Smooth muscle cell (in vitro differentiated cells): ENCODE measurements around the gene TKFC. TPM values are rescaled to one million over a fixed set of nuclear protein-coding genes. Genes with fewer than 3 reads are reported as not detected.

Experiments
- DNase-seq: peaks from one replicate; lab custom pipeline; 2025; ENCODE audit not compliant: unreplicated experiment; lab: John Stamatoyannopoulos, UW
- H2AFZ ChIP-seq: fragments of 200-600 bp; sonication (generic); 2 replicates; pipeline ENCODE4 v1.6.0; 2016; ENCODE audit warnings: antibody characterized with exemption, low read depth, mild to moderate bottlenecking
- H3F3A ChIP-seq: fragments of 200-600 bp; sonication (generic); 2 replicates; pipeline ENCODE4 v1.6.0; 2017; ENCODE audit warnings: antibody characterized with exemption, low read depth
- H3K27ac ChIP-seq: fragments of 200-600 bp; sonication (generic); 2 replicates; pipeline ENCODE4 v1.5.1; 2016; ENCODE audit warnings: low read depth, mild to moderate bottlenecking
- H3K27me3 ChIP-seq: fragments of 200-600 bp; sonication (generic); 2 replicates; pipeline ENCODE4 v1.6.1; 2016; ENCODE audit warnings: low read depth, mild to moderate bottlenecking
- H3K36me3 ChIP-seq: fragments of 200-600 bp; sonication (generic); 2 replicates; pipeline ENCODE4 v1.5.1; 2016; ENCODE audit warnings: low read depth
- H3K4me1 ChIP-seq: fragments of 200-600 bp; sonication (generic); 2 replicates; pipeline ENCODE4 v1.5.1; 2016; ENCODE audit warnings: low read depth
- H3K4me2 ChIP-seq: fragments of 200-600 bp; sonication (generic); 2 replicates; pipeline ENCODE4 v1.6.0; 2016; ENCODE audit warnings: mild to moderate bottlenecking
- H3K4me3 ChIP-seq: fragments of 200-600 bp; sonication (generic); 2 replicates; pipeline ENCODE4 v1.5.1; 2016; ENCODE audit warnings: mild to moderate bottlenecking
- H3K79me2 ChIP-seq: fragments of 200-600 bp; sonication (generic); 2 replicates; pipeline ENCODE4 v1.6.0; 2016; ENCODE audit warnings: low read depth, mild to moderate bottlenecking
- H3K9ac ChIP-seq: fragments of 200-600 bp; sonication (generic); 2 replicates; pipeline ENCODE4 v1.6.0; 2016; ENCODE audit warnings: low read depth
- H3K9me3 ChIP-seq: fragments of 200-600 bp; sonication (generic); replicated peaks from 2 replicates; pipeline ENCODE4 v1.5.1; 2016; ENCODE audit warnings: low read depth
- H4K20me1 ChIP-seq: fragments of 200-600 bp; sonication (generic); 2 replicates; pipeline ENCODE4 v1.6.0; 2016; ENCODE audit warnings: low read depth
- WGBS: methylation state at CpG from one replicate; pipeline ENCODE4 v1.1.7; 2016; ENCODE audit warnings: low lambda C conversion rate; 5-methylcytosine and 5-hydroxymethylcytosine counted together
- polyA plus RNA-seq: library from polyadenylated mRNA; unstranded; fragments of >200 nt; fragmentation: Nextera tagmentation; extraction: Ambion mirVana; gene quantifications from 2 replicates; pipeline ENCODE4 v1.2.1, GENCODE V29; 2016
- total RNA-seq: library from RNA; depleted of rRNA; stranded (reverse); fragments of >200 nt; gene quantifications from 2 replicates; pipeline ENCODE4 v1.2.3, GENCODE V29; 2014
- TF ChIP-seq, protein P1 (sequence below): fragments of 200-600 bp; sonication (generic); IDR thresholded peaks from 2 replicates; pipeline ENCODE4 v1.5.1; 2017; ENCODE audit warnings: borderline replicate concordance, mild to moderate bottlenecking, antibody characterized with exemption; ENCODE audit not compliant: insufficient read depth, poor library complexity, severe bottlenecking

TKFC gene
- total and polyA plus RNA-seq, 2 experiments from 2014 or later, result 24.3 to 47.0 TPM

DNA sequence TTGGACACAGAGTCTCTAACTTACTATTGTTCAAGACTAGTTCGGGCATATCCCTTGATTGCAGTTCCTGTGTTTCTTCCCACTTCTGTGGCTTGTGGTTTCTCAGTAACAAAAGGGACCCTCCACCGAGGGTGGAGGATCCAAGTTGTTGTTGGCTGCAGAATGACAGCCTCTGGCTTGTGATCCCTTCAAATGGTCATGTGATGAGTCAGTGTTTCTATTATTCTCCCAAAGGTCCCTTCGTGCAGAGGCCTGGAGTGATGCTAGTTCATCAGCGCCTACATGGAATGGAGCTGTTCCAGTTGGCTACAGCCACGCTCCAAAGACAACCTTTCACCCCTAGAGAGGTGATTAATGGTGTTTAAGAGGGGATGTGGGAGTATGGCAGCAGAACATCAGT lies 35.3 kb upstream of the TKFC start:
- Histone ChIP-seq H4K20me1 (peaks cover 18% of the 10 kb centered on the region), H2AFZ (no peak overlapping the region), H3K27me3 (no peaks in the 10 kb centered on the region), H3K4me2 (no peak overlapping the region), H3K36me3 (peaks cover 11% of the 10 kb centered on the region), H3F3A (peaks cover 21% of the 10 kb centered on the region), H3K27ac (peak overlapping the region; percentile 54), H3K9me3 (no peaks in the 10 kb centered on the region), H3K4me1 (peaks cover 9% of the 10 kb centered on the region), H3K79me2 (no peaks in the 10 kb centered on the region), H3K4me3 (no peak overlapping the region), H3K9ac (no peak overlapping the region)
- DNase-seq, result no peak
- TF ChIP-seq, protein P1, sequence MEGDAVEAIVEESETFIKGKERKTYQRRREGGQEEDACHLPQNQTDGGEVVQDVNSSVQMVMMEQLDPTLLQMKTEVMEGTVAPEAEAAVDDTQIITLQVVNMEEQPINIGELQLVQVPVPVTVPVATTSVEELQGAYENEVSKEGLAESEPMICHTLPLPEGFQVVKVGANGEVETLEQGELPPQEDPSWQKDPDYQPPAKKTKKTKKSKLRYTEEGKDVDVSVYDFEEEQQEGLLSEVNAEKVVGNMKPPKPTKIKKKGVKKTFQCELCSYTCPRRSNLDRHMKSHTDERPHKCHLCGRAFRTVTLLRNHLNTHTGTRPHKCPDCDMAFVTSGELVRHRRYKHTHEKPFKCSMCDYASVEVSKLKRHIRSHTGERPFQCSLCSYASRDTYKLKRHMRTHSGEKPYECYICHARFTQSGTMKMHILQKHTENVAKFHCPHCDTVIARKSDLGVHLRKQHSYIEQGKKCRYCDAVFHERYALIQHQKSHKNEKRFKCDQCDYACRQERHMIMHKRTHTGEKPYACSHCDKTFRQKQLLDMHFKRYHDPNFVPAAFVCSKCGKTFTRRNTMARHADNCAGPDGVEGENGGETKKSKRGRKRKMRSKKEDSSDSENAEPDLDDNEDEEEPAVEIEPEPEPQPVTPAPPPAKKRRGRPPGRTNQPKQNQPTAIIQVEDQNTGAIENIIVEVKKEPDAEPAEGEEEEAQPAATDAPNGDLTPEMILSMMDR, result no peak
- WGBS, result 64% methylated on average over 5 of the region's 5 CpGs

DNA sequence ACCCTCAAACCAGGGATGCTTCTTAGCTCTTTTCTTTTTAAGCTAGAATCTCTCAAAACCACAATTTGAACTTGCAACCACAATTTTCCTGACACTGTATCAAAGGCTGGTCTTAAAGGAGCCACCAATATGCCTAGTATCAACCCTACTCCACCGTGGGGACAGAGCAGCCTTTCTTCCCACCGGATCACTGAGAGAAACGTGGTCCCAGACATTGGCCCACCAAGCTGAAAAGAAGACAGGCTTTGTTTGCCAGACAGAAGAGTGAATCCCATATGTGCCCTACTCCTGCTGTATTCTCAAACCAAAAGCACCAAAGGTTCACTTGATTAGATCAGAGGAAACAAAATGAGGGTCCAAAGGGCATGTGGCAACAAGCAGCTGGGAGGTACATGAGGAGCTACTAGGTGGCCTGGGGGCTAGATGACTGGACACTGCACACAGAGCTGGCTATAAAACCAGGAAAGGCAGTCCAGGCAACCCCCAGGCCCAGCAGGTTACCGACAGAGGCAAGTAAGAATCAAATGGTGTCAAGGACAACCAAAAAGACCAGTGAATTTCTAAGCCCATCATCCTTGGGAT lies 34.3 kb upstream of the TKFC start:
- WGBS, result 89% methylated on average over 4 of the region's 4 CpGs
- Histone ChIP-seq H3K27ac (peak overlapping the region; percentile 54), H3K36me3 (peaks cover 17% of the 10 kb centered on the region), H3K4me3 (no peak overlapping the region), H3K4me2 (no peak overlapping the region), H3K79me2 (no peaks in the 10 kb centered on the region), H4K20me1 (peaks cover 20% of the 10 kb centered on the region), H2AFZ (no peak overlapping the region), H3F3A (peaks cover 21% of the 10 kb centered on the region), H3K9ac (no peak overlapping the region), H3K27me3 (no peaks in the 10 kb centered on the region), H3K4me1 (peaks cover 4% of the 10 kb centered on the region), H3K9me3 (no peaks in the 10 kb centered on the region)
- TF ChIP-seq, protein P1, result no peak
- DNase-seq, result no peak

DNA sequence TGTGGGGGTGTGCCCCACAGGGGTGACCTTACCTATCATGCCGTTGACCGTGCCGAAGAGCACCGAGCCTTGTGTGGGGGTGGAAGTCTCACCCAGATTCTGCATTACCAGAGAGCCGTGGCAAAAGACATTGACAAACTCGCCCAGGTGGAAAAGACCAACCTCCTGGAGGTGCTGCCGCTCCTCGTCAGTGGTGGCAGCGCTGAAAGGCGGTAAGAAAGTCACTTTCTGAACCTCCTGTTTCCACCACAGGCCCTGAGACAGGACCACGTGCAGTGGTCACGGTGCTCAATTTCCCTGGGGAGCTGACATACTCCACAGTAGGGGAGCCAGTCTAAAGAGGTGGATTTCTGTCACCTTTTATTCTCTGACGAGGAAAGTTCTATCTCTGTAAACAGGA lies 30.5 kb upstream of the TKFC start:
- no peak overlapping the region for H2AFZ ChIP-seq
- no peaks in the 10 kb centered on the region for H3K9me3 ChIP-seq
- DNase-seq, result no peak
- H3K79me2 ChIP-seq, result no peaks in the 10 kb centered on the region
- no peak overlapping the region for H3K4me3 ChIP-seq
- TF ChIP-seq, protein P1, result no peak
- H3K9ac ChIP-seq, result no peak overlapping the region
- H3K27me3 ChIP-seq, result no peaks in the 10 kb centered on the region
- H3F3A ChIP-seq, result peaks cover 7% of the 10 kb centered on the region
- no peak overlapping the region for H3K4me2 ChIP-seq
- H4K20me1 ChIP-seq, result peaks cover 58% of the 10 kb centered on the region
- H3K4me1 ChIP-seq, result no peaks in the 10 kb centered on the region
- H3K36me3 ChIP-seq, result peaks cover 17% of the 10 kb centered on the region
- H3K27ac ChIP-seq, result no peak overlapping the region
- WGBS, result 95% methylated on average over 13 of the region's 13 CpGs

DNA sequence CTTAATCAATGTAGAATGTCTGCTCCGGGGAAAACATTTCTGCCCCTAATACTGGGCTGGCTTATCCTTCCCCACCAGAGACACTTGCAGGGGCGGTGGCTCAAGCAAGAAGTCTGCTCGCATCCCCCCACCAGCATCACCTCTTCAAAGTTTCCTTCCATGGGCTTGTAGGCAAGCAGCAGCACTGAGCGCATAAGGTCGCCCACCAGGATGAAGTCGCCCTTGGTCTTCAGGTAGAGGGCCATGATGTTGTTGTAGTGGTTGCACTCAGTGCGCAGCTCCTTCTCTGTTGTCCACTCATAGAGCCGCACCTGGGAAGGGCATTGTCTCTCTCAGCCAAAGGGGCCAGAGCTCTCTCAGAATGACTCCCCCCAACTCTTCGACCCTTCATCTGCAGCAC lies 29.3 kb upstream of the TKFC start:
- TF ChIP-seq, protein P1, result no peak
- Histone ChIP-seq H3K4me2 (no peak overlapping the region), H2AFZ (no peak overlapping the region), H3K79me2 (no peaks in the 10 kb centered on the region), H3K9me3 (no peaks in the 10 kb centered on the region), H3K9ac (no peak overlapping the region), H3F3A (peaks cover 4% of the 10 kb centered on the region), H3K27me3 (no peaks in the 10 kb centered on the region), H3K4me3 (no peak overlapping the region), H3K36me3 (peaks cover 21% of the 10 kb centered on the region), H3K4me1 (no peaks in the 10 kb centered on the region), H3K27ac (no peak overlapping the region), H4K20me1 (peaks cover 59% of the 10 kb centered on the region)
- DNase-seq, result no peak
- 97% methylated on average over 9 of the region's 9 CpGs for WGBS
